ENCODE results near the gene RXRA. TPM values are rescaled to one million over a fixed set of nuclear protein-coding genes. Genes with fewer than 3 reads are reported as not detected.

RXRA gene
- total and polyA plus RNA-seq, 2 of the 13 experiments (the other 11 are each of a cell fraction or from before 2014, with no cell fraction given), result 18.9 to 29.2 TPM

- TF ChIP-seq ZNF687 (CRISPR knock-in tag; IDR thresholded peaks at IDR 0.05) (no peak), SNAPC2 (CRISPR knock-in tag; IDR thresholded peaks at IDR 0.05) (no peak)
Observed at GRCh38 chr9:134349936-134350335, 23.7 kb downstream of the RXRA start (continued).

GRCh38 chr9:134350416-134350994 lies 24.2 kb downstream of the RXRA start:
- FAIRE-seq (no peak), DNase-seq (ENCODE audit: low spot score) (no peak), ATAC-seq (no peak)
- in situ Hi-C loops (cut with HindIII; ENCODE audit: extremely low pct_ligation_motif_present, low pct_unique_long_range_greater_than_20kb), result no loop called here
- intact Hi-C loops (cut with micrococcal nuclease; ENCODE audit: unreplicated experiment), result no loop called here
- Histone ChIP-seq H2AFZ (ENCODE audit: low read length) (no peak overlapping the region), H3K36me3 (replicated peaks in 1 of 2; ENCODE audit: control insufficient read depth in 1 of 2, insufficient read depth in 2 of 2, low read length in 2 of 2) (peaks cover 1 to 4% of the 10 kb centered on the region in 2 experiments; a peak in 3 of 5 replicates), H3K9me3 (ENCODE audit: low read length) (no peaks in the 10 kb centered on the region), H3K79me2 (ENCODE audit: insufficient read depth, low read length) (peaks cover 82% of the 10 kb centered on the region), H3K4me2 (ENCODE audit: low read depth, low read length) (no peak overlapping the region), H3K27me3 (ENCODE audit: control insufficient read depth in 1 of 2, insufficient read depth in 2 of 2, low read length in 2 of 2) (no peaks in the 10 kb centered on the region), H3K4me3 (replicated peaks in 1 of 3; ENCODE audit: insufficient read depth in 1 of 3, low read depth in 2 of 3, low read length in 3 of 3) (no peak overlapping the region), H3K27ac (ENCODE audit: extremely low read length, insufficient read depth, low read length) (no peak overlapping the region), H3K4me1 (ENCODE audit: insufficient read depth, low read length) (peaks cover 23% of the 10 kb centered on the region), H3K9ac (ENCODE audit: insufficient read depth, low read depth, low read length) (no peak overlapping the region), H4K20me1 (ENCODE audit: insufficient read depth, low read length) (peaks cover 80% of the 10 kb centered on the region; the same call in 1 of the 2 replicates)
- 92% methylated on average over 2 of the region's 20 CpGs for WGBS (ENCODE audit: low lambda C conversion rate)
- no TSS peak for BruUV-seq (replicated peaks)
- TF ChIP-seq ZNF687 (CRISPR knock-in tag; IDR thresholded peaks at IDR 0.05) (0 out of 2 replicates have a peak, but pooled peaks have one; percentile 15), HNF1B (CRISPR knock-in tag; IDR thresholded peaks at IDR 0.05) (no peak)
- ChIA-PET CTCF (ENCODE audit: low intra/inter-chr PET ratio, low total read pairs) (no interaction called here), POLR2A (no interaction called here)
